ENCODE data around the gene TMEM184A.

TMEM184A gene

DNA sequence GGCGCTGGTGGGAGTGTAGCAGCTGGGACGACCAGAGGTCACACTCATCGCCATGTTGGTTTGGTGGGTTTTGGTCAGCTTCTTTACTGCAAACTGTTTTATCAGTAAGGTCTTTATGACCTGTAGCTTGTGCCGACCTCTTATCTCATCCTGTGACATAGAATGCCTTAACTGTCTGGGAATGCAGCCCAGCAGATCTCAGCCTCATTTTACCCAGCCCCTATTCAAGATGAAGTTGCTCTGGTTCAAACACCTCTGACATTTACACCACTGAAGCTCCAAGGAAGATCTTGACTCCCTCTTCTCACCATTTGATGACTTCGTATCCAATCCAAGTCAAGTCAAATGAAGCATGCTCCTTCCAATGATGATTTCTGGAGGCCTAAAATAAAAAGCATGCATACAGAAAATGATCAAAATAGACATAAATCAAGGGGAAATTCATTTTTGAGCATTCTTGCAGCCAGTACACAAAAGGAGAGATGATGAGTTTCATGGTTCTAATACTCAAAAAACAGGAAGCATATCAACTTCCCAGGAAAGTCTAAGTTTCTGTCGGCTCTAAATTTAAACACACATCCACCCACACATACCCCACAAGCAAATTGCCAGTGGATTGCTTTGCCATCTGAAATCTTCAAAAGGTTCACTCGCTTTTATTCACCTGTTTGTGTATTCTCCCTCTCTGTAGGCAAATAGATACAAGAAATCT lies 16.3 kb upstream of the TMEM184A start:
- DNase-seq (ENCODE audit: low read depth, low spot score): no peak
- no peak overlapping the region for H3K4me3 ChIP-seq (ENCODE audit: low read length)

DNA sequence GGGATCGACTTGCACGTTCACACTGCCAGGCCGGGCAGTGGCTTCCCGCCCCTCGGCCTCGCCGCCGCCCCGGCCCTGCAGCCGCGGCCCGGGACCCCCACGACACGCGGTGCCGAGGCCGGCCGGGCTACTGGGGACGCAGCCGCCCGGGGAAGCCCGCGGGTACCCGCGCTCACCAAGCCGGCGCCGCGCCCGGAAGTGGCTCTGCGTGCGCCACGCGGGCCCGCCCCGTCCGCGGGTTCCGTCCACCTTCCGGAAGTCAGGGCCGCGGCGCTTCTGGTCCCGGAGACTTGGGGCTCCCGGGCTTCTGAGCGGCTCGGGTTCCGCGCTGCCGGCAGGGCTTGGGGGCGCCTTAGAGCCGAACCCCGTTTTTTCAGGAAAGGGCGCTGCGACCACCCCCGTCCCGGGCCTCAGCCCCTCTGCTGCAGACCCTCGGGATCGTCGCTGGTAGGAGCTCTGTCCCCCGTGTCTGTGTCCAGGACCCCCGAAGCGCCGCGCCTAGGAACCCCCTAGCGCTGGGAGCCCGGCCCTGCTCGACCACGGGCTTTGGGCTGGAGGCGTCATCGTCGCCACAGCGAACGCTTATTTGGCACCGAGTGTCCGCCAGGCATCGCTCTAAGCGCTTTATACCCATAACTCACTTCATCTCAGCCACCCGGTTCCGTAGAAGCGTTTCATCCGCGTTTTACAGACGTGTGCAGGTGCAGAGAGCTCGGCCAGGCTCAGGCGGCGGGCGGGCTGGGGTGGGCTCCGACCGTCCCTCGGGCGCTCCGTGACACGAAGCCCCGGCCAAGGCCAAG lies 14.0 kb upstream of the TMEM184A start, which contains the start of gene PSMG3:
TSS of gene PSMG3 (minus strand) at position 200 of the 800 bp plus-strand sequence. CDS start 693 bp downstream, outside the sequence.
- peak; percentile 72 for DNase-seq (ENCODE audit: low read depth, low spot score)
- peak within 1 kb of the TSS; percentile 93 for H3K4me3 ChIP-seq (ENCODE audit: low read length)

DNA sequence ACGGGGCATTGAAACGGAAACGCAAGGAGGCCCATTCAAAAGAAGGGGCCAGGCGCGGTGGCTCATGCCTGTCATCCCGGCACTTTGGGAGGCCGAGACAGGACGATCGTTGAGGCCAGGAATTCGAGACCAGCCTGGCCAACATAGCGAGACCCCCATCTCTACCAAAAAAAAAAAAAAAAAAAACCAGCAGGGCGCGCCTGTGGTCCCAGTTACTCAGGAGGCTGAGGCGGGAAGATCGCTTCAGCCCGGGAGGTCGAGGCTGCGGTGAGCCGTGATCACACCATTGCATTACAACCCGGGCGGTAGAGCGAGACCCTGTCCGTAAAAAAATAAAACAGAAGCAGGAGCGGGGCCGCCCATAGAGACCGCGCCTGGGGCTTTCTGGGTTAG lies 13.4 kb upstream of the TMEM184A start:
- no peak for DNase-seq (ENCODE audit: low read depth, low spot score)
- H3K4me3 ChIP-seq (ENCODE audit: low read length): peak overlapping the region; percentile 93

DNA sequence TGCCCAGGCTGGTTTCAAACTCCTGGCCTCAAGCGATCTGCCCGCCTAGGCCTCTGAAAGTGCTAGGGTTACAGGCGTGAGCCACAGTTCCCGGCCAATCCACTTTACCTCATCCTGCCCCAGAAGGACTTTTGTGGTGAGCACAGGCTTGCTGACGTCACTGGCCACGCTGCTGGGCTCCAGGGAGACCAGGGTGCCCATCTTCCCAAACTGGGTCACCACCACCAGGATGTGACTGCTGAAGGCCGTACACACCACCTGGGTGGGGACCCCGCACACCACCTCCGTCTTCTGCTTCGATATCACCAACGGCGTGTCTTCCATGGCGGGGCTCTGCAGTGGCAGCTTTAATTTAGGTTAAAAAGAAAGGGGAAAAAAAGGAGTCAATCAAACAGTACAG lies 13.0 kb upstream of the TMEM184A start:
- peak overlapping the region; percentile 93 for H3K4me3 ChIP-seq (ENCODE audit: low read length)
- DNase-seq (ENCODE audit: low read depth, low spot score): no peak

DNA sequence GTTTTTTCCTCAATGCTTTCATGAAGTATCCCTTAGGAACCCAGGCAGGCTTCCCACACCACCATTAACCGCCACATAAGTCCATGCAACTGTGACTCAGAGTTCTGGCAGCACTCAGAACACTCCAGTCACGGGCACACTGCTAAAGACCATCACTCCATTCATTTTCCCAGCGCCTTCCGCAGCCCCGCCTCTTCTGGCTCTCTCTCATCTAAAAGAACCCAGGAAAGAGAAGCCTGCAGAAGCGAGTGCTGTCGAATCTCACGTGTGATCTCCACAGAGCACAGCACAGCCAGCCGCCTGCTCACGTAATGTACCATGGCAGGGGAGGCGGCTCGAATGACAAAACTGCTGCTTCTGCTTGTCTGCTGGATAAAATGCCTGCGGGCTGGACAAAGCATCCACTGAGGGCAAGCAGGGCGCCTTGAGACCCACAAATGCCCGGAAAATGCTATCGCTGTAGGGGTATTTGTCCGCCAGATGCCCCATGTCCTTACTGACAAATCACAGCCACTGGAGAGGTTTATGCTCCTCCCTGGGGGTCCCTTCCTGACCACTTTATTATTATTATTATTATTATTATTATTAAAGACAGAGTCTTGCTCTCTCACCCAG lies 12.0 kb upstream of the TMEM184A start:
- no peak overlapping the region for H3K4me3 ChIP-seq (ENCODE audit: low read length)
- DNase-seq (ENCODE audit: low read depth, low spot score): no peak

DNA sequence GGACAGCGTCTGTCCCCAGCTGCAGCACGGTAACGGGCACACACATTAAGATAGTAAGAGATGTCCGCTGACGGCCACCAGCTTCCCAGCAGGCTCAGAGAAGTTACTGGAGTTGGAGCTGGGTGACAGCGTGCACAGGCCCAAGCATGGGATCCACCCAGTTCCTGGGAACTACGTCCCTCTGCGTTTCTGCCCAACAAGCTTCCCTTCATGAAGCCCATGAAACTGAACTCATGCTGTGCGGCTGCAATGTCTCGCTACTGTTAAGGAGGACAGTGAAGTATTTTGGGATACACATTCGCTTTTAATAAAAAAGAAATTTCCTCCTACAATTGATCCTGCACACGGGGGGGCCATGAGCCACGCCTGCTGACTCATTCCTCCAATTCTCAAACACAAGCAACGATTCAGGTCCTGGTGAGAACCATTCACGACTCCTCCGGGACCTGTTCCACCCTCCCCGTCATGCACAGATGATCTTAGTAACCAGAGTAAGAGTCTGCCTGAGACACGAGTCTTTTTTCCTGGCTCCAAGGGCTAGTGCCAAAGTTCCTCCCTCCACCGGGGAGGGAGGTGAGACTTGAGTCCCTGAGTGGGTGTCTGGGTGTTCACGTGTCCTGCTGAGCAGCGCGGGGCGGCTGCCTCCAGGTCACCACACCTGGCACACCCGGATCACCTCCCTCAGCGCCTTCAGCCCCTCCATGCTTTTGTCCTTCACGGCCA lies 11.2 kb upstream of the TMEM184A start:
- H3K4me3 ChIP-seq (ENCODE audit: low read length): no peak overlapping the region

DNA sequence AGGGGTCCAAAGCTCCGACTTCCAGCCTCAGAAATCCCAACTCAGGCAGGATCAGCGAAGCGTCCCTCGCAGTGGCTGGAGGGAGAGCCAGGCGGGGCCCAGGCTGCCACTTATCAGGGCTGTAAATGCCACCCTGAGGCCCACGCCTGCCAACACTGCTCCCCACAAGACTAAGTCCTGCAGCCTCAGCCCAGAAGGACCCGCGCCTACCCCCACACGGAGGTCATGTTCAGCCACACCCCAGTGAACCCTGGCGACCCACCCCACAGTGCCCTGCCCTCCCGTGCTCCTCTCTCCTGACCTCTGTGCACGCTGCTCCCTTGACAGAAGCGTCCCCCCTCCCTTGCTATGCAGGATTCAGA lies 10.7 kb upstream of the TMEM184A start:
- no peak for DNase-seq (ENCODE audit: low read depth, low spot score)
- H3K4me3 ChIP-seq (ENCODE audit: low read length): no peak overlapping the region

More for the DNA sequence above, 11.2 kb upstream of the TMEM184A start:
- DNase-seq (ENCODE audit: low read depth, low spot score): no peak

DNA sequence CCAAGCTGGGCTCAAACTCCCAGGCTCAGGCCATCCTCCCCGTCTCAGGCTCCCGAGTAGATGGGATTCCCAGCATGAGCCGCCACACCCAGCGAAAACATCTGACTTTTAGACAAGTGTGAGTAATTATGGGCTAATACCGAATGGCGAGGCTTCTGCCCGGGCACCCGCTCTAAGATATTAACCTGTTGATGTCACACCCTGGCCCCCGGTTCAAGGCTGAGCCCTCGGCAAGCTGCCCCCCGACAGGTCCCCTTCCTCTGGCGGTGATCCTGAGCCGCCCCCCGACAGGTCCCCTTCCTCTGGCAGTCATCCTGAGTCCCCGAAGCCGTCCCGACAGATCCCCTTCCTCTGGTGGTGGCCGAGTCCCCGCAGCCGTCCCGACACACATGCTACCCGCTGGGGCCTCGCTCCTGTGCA lies 8.6 kb upstream of the TMEM184A start:
- H3K4me3 ChIP-seq (ENCODE audit: low read length): no peak overlapping the region
- DNase-seq (ENCODE audit: low read depth, low spot score): no peak

DNA sequence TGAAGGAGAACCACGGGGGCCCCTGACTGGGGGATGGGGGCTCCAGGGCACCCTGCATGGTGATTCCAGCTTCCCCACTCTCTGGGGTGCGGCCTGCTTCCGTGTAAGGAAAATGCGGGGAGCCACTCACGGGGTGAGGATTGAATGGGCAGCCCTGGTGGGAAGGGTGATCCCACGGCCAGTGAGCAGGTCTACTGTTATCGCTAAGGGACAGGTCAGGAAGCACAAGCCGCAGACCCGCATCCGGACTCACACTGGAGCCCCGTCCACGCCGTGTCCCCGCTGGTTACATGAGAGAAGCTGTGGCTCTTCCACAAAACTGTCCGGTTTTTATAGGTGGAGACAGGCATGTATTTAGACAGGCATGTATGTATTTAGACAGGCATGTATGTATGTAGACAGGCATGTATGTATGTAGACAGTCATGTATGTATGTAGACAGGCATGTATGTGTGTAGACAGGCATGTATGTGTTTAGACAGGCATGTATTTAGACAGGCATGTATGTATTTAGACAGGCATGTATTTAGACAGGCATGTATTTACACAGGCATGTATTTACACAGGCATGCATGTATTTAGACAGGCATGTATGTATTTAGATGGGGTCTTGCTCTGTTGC lies 8.1 kb upstream of the TMEM184A start:
- no peak for DNase-seq (ENCODE audit: low read depth, low spot score)
- H3K4me3 ChIP-seq (ENCODE audit: low read length): no peak overlapping the region

DNA sequence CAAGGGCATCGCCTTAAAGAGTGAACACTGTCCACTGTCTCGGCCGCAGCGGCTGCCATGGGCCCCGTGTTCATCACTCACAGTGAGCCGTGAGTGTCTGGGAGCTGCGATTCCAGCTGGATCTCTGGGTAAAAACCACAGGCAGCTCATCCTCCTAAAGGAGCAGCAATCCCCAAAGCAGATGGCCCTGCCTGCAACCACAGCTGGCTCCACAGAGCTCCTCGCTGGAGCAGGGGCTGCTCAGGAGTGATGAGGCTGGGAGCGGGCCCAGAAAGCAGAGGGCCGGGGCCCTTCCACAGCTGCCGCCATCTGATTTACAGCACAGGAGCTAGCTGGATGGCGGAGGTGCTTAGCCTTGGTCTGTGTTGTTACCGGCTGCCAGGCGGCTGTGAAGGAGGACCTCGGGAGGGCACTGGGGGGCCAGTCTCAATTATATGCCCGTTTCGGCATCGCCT lies 6.6 kb upstream of the TMEM184A start:
- no peak for DNase-seq (ENCODE audit: low read depth, low spot score)
- no peak overlapping the region for H3K4me3 ChIP-seq (ENCODE audit: low read length)

DNA sequence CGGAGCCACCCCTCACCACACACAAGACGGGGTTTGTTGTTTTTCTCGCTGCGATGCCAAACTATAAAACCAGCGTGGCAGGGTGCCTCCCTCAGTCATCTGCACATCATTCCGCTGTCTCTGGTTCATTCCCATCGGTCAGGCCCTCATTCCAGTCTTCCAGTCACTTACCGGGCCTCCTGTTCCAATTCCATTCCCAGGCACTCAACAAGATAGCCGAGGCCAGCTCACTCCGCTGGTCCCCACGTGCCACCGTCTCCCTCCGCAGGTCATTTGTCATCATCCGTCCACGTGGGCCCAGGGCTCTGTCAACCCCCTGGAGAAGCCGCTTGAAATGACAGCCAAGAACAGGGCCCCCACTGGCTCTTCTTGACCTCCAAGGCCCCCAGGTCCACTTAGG lies 6.1 kb upstream of the TMEM184A start:
- no peak for DNase-seq (ENCODE audit: low read depth, low spot score)
- H3K4me3 ChIP-seq (ENCODE audit: low read length): no peak overlapping the region

DNA sequence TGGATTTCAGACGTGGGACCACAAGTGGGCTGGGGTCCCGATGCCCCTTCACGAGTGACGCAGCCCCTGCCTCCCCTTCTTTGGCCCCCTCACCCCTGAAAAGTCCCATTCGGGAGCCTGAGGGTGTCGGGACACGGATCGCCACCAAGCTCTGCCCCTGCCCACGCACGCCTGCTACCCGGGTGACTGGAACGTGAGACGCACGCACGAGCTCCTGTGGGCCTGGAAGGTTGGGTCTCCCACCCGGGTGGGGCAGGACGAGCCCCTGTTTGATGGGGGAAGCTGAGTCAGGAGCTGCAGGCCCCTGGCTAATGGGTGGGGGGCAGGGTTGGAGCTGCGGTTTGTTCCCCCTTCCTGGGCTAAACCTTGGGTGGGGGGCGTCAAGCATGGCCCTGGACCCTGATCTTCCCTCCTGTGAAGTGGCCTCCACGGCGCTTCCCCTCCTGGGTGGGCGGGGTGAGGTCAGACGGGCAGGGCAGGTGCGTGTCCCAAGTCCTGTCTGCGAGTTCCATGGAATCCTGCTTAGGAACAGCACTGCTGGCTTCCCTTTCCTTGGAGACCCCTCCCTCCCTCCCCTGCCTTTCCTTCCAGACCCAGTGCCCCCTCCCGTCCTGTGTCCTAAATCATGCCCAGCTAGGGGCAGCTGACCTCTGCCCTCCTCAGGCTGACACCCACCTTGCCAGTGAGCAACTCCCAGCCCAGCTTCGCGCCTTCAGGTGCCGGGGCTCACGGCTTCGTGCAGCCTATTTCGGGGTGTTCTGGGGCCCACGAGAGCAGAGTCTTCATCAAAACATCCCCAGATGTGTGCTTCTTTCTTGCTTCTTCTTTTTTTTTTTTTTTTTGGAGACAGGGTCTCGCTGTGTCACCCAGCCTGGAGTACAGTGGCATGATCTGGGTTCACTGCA lies 5.3 kb upstream of the TMEM184A start:
- no peak overlapping the region for H3K4me3 ChIP-seq (ENCODE audit: low read length)
- DNase-seq (ENCODE audit: low read depth, low spot score): no peak

DNA sequence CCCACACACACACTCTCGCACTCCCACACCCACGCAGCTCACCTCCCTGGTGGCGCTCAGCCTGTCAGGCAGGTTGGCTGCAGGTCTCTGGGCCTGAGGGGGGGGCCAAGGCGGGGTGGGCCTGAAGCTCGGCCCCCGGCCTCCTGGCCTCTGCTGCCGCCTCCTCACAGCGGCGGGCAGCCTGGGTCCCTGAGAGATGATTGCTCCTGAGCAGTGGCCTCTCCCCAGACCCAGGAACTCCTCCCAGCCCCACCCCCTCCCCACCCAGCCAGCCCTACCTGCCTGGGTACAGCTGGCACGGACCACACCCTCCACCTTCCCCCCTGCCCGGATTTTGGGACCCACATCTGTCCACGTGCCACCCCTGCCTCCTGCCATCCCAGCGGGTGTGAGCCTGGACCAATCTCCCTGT lies 4.6 kb upstream of the TMEM184A start:
- no peak for DNase-seq (ENCODE audit: low read depth, low spot score)
- H3K4me3 ChIP-seq (ENCODE audit: low read length): no peak overlapping the region

DNA sequence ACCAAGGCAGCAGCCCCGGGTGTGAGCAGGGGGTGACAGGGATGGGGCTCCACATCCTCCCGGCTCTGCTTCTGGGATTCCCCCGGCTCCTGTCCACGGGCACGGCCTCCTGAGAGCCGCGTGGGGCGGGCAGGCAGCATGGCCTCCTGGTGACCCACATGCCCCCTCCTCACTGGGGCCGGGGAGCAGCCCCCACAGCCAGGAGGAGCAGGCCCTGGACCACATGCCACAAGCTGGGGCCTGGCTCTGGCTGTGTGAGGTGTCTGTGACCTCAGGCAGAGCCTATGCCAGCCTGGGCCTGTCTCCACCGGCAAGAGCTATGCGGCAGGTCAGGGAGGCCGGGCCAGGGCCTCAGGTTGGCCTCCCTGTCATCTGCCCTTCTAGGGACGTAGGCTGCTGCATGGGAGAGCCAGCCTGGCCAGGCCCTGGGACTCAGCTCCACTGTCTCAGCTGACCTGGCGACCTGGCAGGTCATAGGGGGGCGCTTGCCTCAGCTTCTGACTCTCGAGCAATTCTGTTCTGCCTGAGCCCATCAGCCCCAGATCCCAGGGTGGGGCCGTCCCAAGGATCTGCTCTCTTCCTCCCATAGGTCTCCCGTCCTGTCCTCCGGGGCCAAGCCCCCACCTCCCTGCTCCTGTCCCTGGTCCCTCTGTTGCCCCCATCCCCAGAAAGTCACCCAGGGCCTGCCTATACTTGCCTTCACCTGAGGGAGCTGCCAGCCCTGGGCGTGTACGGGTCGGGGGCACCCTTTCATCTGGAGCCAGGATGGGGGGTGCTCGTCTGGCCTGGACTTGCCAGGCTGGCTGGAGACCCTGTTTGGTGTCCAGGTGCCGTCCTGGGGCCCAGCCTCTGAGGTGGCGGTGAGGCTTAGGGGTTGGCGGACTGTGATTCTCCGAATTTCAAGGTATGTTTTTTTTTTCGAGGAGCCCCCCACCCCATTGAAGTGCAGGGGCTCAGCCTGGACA lies 3.9 kb upstream of the TMEM184A start:
- DNase-seq (ENCODE audit: low read depth, low spot score): no peak

DNA sequence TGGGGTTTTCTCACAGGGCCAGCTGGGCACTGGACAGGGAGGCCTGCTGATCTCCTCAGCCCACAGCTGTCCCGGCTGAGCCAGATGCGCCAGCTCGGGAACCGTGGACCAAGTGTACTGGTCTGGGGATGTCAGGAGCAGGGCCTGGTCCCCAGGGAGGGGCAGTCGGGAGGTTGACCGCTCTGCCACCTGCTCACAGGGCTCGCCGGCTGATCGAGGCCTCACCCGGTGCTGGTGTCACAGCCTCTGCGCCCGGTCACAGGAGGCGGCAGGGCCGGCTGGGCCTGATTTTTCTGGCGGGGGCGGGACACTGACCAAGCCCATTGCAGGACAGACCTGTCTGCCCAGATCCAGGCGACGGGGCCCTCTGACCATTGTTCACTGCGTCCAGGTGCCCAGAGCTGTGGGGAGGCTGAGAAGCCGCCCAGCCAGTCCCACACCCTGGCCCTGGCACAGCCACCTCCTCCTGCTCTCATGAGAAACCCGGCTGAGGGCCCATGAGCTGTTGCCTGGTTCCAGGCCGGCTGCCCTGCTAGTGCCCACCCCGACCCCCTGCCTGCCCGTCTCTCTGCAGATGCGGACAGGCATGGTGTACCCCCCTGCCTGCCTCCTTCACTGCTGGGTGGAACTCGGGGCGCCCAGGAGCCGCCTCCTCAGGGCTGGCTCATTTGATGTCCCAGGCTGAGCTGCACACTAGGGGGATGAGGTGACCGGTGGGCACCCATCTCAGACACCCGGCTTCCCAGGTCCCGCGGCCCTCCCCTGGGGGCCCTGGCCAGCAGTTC lies 3.0 kb upstream of the TMEM184A start:
- no peak for DNase-seq (ENCODE audit: low read depth, low spot score)

More for the DNA sequence above, 3.9 kb upstream of the TMEM184A start:
- H3K4me3 ChIP-seq (ENCODE audit: low read length): no peak overlapping the region

DNA sequence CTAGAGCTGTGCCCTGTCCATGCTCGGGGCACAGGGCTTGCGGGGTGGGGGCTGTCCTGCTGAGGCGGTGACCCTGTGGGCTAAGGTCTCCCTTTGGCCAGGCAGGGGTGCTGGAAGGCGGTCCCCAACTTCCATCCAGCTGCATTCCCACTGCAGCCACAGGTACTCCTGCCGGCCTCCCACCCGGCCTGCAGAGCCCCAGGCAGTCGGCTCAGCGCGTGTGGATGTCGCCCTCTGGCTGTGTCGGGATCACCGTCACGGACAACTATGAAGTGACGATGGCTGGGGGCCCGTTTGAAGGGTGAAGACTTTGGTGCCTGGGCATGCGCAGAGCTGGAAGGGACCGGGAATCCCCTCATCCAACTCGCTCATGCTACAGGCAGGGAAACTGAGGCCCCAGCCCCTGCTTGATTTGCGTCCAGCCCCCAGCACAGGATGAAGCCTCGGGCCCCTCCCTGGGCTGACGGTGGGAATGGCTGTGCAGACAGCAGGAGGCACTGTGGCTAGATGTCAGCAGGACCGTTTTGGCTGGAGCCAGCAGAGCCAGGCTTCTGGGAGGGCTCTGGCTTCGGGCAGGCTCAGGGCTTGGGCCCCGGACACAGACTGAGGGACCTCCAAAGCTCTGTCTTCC lies 2.3 kb upstream of the TMEM184A start:
- no peak overlapping the region for H3K4me3 ChIP-seq (ENCODE audit: low read length)
- no peak for DNase-seq (ENCODE audit: low read depth, low spot score)

More for the DNA sequence above, 3.0 kb upstream of the TMEM184A start:
- no peak overlapping the region for H3K4me3 ChIP-seq (ENCODE audit: low read length)

Data from Jurkat, Clone E6-1 (cell line).